Stimulated activated naive CD4-positive, alpha-beta T cell treated with Interleukin-2 at 50 U/mL for 16 hours (primary cell): ENCODE results near the gene CFDP1.

Source experiments
- DNase-seq: peaks from one replicate; lab custom pipeline; 2025; lab: John Stamatoyannopoulos, UW

CFDP1 gene

DNA sequence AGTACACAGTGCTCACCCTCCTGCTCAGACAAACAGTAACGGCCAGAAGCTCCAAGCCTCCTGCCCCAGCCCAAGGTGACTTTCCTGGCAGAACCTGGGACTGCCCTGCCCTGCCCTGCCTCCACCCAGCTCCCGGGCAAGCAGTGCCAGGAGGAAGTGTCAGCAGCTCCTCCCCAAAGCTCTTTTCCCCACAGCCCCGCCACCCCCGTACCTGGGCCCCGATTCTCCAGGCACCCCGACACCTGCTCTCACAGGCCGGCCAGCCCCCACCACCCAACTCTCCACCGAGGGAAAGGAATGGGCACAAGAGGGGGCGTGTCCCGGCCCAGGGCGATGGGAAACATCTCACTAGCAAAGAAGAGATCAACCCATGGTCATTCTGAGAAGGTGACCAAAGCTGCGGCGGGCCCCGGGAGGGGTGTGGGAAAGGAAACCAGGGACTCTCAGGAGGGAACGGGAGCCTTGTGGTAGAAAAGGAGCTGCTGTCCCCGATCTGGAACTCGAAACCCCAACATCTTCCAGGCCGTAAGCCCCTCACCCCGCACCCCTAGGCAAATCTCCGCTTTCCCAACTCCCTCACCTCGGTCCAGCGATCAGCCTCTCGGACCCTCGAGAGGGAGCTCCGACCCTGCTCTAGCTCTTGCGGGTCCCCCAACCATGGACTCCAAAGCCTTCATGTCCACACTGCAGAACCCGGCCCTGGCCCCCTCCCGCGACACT, 183.1 kb downstream of the CFDP1 start:
- no peak for DNase-seq

DNA sequence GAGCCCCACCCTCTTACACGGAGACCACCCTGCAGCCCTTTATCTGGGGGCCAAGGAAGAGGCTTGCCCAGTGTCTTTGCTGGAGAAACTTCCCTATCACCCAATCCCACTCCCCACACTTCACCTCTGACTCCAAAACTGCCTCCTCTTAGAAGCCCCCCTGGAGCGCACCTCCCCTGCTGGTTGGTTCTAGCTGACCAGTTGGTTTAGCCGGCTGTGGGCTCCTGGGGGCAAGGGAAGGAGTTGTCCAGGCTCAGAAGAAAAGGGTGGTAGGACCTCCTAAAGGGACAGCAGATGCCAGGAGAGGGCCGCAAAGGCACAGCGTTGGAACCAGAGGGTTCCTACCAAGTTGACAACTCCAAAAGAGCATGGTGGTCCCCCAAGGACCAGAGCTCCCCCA, 183.9 kb downstream of the CFDP1 start:
- no peak for DNase-seq

DNA sequence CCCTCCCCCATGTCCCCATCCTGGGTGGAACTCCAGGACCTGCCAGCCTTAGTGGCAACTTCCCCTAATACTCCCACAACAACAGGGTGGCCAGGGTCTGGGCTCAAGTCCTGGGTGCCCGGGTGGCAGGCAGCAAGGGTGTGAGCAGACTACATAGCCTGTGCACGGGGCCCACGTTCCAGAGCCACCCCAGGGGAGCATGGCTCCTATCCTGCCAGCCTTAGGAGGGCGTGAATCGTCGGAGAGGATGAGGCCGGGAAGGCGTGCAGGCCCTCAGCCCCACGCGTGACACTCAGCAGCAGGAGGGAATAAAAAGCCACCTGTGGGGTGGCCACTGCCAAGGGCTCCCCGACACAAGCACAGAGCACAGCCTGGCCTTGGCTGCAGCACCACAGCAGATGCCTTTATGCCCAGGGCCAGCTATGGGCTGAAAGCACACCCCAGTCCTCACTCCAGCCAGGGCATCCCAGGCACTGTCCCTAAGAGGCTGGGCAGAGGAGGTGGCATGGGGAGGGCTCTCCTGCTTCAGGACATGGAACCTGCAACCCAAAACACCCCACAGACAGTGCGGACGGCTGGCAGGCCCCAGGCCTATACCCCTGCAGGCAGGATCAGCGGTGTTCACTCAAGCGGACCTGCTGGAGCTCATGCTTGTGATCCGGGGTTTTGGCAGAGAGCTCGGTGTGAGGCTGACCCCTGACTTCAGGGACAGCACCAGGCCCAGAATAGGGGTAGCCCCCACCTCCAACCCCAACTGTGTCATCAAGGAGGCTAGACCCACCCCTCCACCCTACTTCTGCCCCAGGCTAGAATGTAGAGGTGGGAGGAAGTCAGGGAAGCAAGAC, 184.5 kb downstream of the CFDP1 start:
- DNase-seq, result no peak

DNA sequence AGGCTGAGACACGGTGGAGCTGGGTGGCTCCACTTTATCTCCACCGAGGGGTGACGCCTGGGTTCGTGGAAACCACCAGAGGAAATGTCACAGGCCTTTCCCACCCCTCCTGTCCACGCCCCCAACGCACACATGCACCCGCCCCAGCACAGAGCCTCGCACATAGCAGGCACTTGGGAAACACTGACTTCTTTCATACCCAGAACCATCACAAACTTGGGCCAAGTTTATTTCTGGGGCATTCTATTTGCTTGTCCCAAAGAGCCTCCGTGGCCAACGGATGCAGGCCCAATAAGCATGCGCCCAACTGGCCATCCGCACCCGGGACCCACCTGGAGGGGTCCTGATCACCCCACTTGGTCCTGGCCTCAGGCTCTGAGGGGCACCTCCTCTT, 185.2 kb downstream of the CFDP1 start:
- DNase-seq, result no peak

DNA sequence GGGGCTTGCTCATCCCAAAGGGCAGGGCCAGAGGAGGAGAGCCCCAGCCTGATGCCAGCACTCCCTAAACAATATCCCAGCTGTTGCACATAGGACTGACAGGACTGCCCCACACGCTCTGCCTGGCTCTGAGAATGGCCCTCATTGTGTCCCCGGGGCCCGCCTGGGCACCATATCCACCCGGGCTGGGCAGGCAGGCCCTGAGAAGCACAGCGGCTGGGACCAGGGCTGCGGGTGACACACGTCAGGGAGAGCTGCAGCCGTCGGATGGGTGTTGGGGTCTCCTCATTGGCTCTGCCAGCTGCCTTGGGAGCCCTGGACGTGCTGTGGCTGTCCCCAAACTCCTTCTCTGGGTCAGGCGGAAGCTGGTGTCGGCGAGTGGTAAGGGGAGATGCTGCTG, 186.1 kb downstream of the CFDP1 start:
- DNase-seq, result no peak

DNA sequence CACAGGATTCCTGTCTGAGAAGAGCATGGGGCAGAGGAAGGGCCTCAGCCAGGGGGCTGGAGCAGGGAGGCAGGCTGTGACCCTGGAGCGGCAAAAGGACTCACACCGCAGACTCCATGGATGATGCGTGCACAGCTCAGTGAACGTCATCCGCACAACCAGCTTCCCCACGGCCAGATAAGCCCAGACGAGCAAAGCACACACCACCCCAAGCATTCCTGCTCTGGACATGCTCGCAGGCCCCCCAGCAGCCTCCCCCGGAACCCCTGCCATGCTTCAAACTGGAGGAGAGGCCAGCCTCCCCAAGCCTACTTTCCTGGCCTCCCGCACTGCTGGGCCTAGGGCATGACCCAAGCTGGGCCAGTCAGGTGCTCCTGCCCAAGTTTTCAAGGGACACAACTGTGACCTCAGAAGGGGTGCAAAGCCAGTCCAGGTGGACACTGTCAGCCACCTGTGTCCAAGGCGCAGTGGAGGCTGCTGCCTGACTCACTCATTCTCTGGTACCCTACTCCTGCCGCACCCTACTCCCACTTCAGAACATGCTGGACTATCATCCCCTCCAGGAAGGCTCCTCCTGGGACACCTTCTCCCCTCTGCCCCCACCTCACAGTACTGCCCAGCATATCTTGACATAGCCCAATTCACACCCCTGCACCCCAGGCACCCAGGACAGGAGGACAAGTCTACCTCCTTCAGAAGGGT, 186.6 kb downstream of the CFDP1 start:
- DNase-seq, result no peak

DNA sequence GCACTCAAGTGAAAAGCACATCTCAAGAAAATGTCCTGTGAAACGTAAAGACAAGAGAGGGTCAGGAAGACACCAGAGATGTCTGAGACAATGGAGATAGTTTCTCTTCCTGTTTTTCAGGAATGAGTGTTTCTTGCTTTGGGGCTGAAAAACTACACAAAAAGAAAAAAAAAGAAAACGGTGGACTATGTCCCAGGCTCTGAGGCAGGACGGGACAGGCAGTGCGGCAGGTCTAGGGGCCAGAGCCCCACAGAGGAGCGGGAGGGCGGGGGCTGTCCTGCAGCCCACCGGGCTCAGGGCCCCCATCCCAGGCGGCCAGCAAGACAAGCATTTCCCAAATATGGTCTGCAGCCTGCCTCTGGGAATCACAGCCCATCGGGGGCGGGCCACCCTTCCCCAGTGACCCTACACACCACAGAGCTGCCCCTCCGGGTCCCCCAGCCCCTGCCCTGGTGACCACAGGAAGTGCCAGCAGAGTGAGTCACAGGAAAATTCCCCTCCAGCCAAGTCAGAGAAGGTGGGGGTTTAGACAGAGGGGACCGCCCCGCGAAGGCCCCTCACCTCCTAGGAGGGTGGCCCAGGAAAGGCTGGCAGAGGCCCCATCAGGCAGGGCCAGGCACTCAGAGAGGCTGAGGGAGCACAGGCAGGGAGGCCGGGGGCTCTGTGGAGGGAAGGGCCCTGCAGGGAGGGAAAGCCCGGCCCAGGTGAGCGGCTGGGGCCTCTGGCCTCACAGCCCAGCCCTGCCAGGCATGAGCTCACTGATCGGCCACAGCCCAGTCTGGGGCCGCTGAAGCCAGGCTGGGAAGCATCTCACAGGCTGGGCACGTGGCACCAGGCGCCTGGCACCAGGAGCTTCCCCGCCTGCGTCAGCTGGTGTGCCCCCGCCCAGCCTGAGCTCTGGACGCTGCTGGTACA, 188.2 kb downstream of the CFDP1 start:
- DNase-seq, result no peak

DNA sequence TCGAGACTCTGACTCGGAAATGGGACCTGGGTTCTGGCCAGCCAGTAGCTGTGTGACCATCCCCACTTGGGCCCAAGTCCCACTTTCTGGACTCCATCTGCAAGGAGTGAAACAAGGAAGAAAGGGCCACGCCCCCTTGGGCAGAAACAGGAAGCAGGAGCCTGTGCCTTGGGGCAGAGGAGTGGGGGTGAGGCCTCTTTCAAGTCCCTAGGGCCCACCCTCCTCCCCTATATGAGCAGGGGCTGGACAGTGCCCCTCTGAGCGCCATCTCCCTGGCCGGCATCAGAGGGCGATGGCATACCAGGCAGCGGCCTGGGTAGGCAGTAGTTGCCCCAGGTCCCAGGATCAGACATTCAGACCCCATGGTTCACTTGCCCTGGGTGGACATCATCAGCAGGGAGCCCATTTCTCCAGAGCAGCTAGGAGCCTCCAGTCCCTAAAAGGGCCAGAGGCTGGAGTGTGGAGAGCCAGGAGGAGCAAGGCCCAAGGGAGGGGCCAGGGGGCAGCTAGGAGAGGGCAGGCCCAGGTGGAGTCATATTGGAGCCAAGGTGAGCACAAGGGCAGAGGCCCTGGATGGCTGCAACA, 189.0 kb downstream of the CFDP1 start:
- no peak for DNase-seq
